SK-N-SH treated with all-trans-retinoic acid at 6 μM for 48 hours (cell line): Measurements from ENCODE around the gene SIK3.

Experiments
- ATAC-seq: fragments of 200-7000 bp; cut with Tn5 transposase; 3 replicates; pipeline ENCODE4 v1.9.1; 2020; ENCODE audit warnings: mild to moderate bottlenecking, moderate library complexity
- ARNTL ChIP-seq: fragments of 450-650 bp; formaldehyde crosslinking; IDR thresholded peaks from 2 replicates; pipeline ENCODE4 v1.5.0; 2020; ENCODE audit warnings: low read depth, mild to moderate bottlenecking, moderate library complexity, borderline replicate concordance
- BACH2 ChIP-seq: fragments of 250-450 bp; sonication (Bioruptor Pico); IDR thresholded peaks from 2 replicates; pipeline ENCODE4 v1.9.0; 2021; ENCODE audit warnings: mild to moderate bottlenecking, borderline replicate concordance
- CSDC2 ChIP-seq: fragments of 250-450 bp; sonication (Bioruptor Pico); IDR thresholded peaks from 2 replicates; pipeline ENCODE4 v1.5.0; 2020; ENCODE audit warnings: mild to moderate bottlenecking, moderate library complexity
- ESRRG ChIP-seq: fragments of 250-450 bp; sonication (Bioruptor Pico); IDR thresholded peaks from 2 replicates; pipeline ENCODE4 v1.6.1; 2021; ENCODE audit warnings: mild to moderate bottlenecking
- GLIS3 ChIP-seq: fragments of 250-450 bp; sonication (Bioruptor Pico); IDR thresholded peaks from 2 replicates; pipeline ENCODE4 v1.5.0; 2020; ENCODE audit warnings: mild to moderate bottlenecking, moderate library complexity
- ISL1 ChIP-seq: fragments of 250-450 bp; sonication (Bioruptor Pico); IDR thresholded peaks from 2 replicates; pipeline ENCODE4 v2.1.2; 2022; ENCODE audit warnings: mild to moderate bottlenecking, moderate library complexity
- PPARA ChIP-seq: fragments of 250-450 bp; sonication (Bioruptor Pico); IDR thresholded peaks from 2 replicates; pipeline ENCODE4 v1.5.0; 2020; ENCODE audit warnings: mild to moderate bottlenecking, borderline replicate concordance
- RARB ChIP-seq: fragments of 250-450 bp; sonication (Bioruptor Pico); IDR thresholded peaks from 2 replicates; pipeline ENCODE4 v1.8.0; 2021; ENCODE audit warnings: mild to moderate bottlenecking, moderate library complexity
- SNAI2 ChIP-seq: fragments of 250-450 bp; sonication (Bioruptor Pico); IDR thresholded peaks from 2 replicates; pipeline ENCODE4 v1.5.0; 2020; ENCODE audit warnings: mild to moderate bottlenecking, moderate library complexity
- TCF4 ChIP-seq: fragments of 250-450 bp; sonication (Bioruptor Pico); IDR thresholded peaks from 2 replicates; pipeline ENCODE4 v1.8.0; 2021; ENCODE audit warnings: mild to moderate bottlenecking, moderate library complexity, borderline replicate concordance
- TOX ChIP-seq: fragments of 250-450 bp; sonication (Bioruptor Pico); IDR thresholded peaks from 2 replicates; pipeline ENCODE4 v1.8.0; 2021; ENCODE audit warnings: mild to moderate bottlenecking, moderate library complexity, borderline replicate concordance
- ZC3H10 ChIP-seq: fragments of 250-450 bp; sonication (Bioruptor Pico); IDR thresholded peaks from 2 replicates; pipeline ENCODE4 v1.5.1; 2021; ENCODE audit warnings: mild to moderate bottlenecking, moderate library complexity
- ZFP3 ChIP-seq: fragments of 250-450 bp; sonication (Bioruptor Pico); IDR thresholded peaks from 2 replicates; pipeline ENCODE4 v1.5.0; 2020; ENCODE audit warnings: mild to moderate bottlenecking, moderate library complexity
- ZFP30 ChIP-seq: fragments of 450-650 bp; formaldehyde crosslinking; IDR thresholded peaks from 2 replicates; pipeline ENCODE4 v1.5.0; 2022; ENCODE audit warnings: mild to moderate bottlenecking, moderate library complexity
- ZNF565 ChIP-seq: fragments of 450-650 bp; formaldehyde crosslinking; conservative IDR thresholded peaks from 2 replicates; pipeline ENCODE4 v1.5.0; 2020; ENCODE audit warnings: low read depth, mild to moderate bottlenecking, moderate library complexity
- ZNF70 ChIP-seq: fragments of 450-650 bp; formaldehyde crosslinking; IDR thresholded peaks from 2 replicates; pipeline ENCODE4 v1.5.0; 2020; ENCODE audit warnings: mild to moderate bottlenecking, moderate library complexity
- ZNF8 ChIP-seq: fragments of 450-650 bp; formaldehyde crosslinking; IDR thresholded peaks from 2 replicates; pipeline ENCODE4 v1.5.0; 2020; ENCODE audit warnings: mild to moderate bottlenecking, moderate library complexity
- TF ChIP-seq, protein P1 (sequence below): fragments of 250-450 bp; sonication (Bioruptor Pico); IDR thresholded peaks from 2 replicates; pipeline ENCODE4 v1.5.1; 2021; ENCODE audit warnings: mild to moderate bottlenecking, moderate library complexity
- TF ChIP-seq, protein P2 (sequence below): fragments of 250-450 bp; sonication (Bioruptor Pico); IDR thresholded peaks from 2 replicates; pipeline ENCODE4 v1.8.0; 2020; ENCODE audit warnings: mild to moderate bottlenecking, moderate library complexity, borderline replicate concordance
- TF ChIP-seq, protein P3 (sequence below): fragments of 250-450 bp; sonication (Bioruptor Pico); IDR thresholded peaks from 2 replicates; pipeline ENCODE4 v1.5.1; 2020; ENCODE audit warnings: low read depth, mild to moderate bottlenecking, moderate library complexity
- TF ChIP-seq, protein P4 (sequence below): fragments of 250-450 bp; sonication (Bioruptor Pico); IDR thresholded peaks from 2 replicates; pipeline ENCODE4 v1.5.0; 2020; ENCODE audit warnings: mild to moderate bottlenecking, moderate library complexity
- TF ChIP-seq, protein P5 (sequence below): fragments of 250-450 bp; sonication (Bioruptor Pico); IDR thresholded peaks from 2 replicates; pipeline ENCODE4 v1.8.0; 2021; ENCODE audit warnings: low read depth, mild to moderate bottlenecking, moderate library complexity, borderline replicate concordance

Gene SIK3

DNA sequence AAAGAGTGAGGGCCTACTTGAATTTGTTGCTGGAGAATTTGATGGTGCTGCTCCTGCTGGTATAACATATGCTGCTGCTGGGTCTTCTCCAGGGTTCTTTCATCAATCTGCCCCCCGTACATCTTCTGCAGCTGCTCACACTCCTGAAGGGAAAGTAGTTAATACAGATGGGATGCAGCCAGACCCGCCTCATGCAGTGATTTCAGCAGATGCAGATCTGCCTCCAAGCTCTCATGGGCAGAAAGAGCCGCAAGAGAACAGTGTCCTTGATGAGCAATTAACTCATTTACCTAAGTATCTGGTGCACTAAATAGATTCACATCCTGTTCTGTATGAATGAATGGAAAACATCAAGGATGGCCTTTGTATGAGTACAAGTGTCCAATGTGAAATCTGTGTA, 236.0 kb downstream of the SIK3 start:
- TF ChIP-seq ZC3H10, result no peak
- TF ChIP-seq CSDC2, result no peak
- TF ChIP-seq, protein P1, sequence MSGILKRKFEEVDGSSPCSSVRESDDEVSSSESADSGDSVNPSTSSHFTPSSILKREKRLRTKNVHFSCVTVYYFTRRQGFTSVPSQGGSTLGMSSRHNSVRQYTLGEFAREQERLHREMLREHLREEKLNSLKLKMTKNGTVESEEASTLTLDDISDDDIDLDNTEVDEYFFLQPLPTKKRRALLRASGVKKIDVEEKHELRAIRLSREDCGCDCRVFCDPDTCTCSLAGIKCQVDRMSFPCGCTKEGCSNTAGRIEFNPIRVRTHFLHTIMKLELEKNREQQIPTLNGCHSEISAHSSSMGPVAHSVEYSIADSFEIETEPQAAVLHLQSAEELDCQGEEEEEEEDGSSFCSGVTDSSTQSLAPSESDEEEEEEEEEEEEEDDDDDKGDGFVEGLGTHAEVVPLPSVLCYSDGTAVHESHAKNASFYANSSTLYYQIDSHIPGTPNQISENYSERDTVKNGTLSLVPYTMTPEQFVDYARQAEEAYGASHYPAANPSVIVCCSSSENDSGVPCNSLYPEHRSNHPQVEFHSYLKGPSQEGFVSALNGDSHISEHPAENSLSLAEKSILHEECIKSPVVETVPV (CRISPR knock-in tag), result no peak
- no peak for TF ChIP-seq TCF4 (CRISPR knock-in tag)
- TF ChIP-seq ESRRG, result no peak
- no peak for TF ChIP-seq ARNTL
- TF ChIP-seq TOX (CRISPR knock-in tag), result no peak
- TF ChIP-seq, protein P2, sequence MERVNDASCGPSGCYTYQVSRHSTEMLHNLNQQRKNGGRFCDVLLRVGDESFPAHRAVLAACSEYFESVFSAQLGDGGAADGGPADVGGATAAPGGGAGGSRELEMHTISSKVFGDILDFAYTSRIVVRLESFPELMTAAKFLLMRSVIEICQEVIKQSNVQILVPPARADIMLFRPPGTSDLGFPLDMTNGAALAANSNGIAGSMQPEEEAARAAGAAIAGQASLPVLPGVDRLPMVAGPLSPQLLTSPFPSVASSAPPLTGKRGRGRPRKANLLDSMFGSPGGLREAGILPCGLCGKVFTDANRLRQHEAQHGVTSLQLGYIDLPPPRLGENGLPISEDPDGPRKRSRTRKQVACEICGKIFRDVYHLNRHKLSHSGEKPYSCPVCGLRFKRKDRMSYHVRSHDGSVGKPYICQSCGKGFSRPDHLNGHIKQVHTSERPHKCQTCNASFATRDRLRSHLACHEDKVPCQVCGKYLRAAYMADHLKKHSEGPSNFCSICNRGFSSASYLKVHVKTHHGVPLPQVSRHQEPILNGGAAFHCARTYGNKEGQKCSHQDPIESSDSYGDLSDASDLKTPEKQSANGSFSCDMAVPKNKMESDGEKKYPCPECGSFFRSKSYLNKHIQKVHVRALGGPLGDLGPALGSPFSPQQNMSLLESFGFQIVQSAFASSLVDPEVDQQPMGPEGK (CRISPR knock-in tag), result no peak
- no peak for TF ChIP-seq PPARA (CRISPR knock-in tag)
- TF ChIP-seq ZNF565 (CRISPR knock-in tag), result no peak
- no peak for TF ChIP-seq BACH2 (CRISPR knock-in tag)
- TF ChIP-seq, protein P3, sequence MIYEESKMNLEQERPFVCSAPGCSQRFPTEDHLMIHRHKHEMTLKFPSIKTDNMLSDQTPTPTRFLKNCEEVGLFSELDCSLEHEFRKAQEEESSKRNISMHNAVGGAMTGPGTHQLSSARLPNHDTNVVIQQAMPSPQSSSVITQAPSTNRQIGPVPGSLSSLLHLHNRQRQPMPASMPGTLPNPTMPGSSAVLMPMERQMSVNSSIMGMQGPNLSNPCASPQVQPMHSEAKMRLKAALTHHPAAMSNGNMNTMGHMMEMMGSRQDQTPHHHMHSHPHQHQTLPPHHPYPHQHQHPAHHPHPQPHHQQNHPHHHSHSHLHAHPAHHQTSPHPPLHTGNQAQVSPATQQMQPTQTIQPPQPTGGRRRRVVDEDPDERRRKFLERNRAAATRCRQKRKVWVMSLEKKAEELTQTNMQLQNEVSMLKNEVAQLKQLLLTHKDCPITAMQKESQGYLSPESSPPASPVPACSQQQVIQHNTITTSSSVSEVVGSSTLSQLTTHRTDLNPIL (CRISPR knock-in tag), result no peak
- TF ChIP-seq ISL1 (CRISPR knock-in tag), result no peak
- TF ChIP-seq RARB (CRISPR knock-in tag), result no peak
- TF ChIP-seq, protein P4, sequence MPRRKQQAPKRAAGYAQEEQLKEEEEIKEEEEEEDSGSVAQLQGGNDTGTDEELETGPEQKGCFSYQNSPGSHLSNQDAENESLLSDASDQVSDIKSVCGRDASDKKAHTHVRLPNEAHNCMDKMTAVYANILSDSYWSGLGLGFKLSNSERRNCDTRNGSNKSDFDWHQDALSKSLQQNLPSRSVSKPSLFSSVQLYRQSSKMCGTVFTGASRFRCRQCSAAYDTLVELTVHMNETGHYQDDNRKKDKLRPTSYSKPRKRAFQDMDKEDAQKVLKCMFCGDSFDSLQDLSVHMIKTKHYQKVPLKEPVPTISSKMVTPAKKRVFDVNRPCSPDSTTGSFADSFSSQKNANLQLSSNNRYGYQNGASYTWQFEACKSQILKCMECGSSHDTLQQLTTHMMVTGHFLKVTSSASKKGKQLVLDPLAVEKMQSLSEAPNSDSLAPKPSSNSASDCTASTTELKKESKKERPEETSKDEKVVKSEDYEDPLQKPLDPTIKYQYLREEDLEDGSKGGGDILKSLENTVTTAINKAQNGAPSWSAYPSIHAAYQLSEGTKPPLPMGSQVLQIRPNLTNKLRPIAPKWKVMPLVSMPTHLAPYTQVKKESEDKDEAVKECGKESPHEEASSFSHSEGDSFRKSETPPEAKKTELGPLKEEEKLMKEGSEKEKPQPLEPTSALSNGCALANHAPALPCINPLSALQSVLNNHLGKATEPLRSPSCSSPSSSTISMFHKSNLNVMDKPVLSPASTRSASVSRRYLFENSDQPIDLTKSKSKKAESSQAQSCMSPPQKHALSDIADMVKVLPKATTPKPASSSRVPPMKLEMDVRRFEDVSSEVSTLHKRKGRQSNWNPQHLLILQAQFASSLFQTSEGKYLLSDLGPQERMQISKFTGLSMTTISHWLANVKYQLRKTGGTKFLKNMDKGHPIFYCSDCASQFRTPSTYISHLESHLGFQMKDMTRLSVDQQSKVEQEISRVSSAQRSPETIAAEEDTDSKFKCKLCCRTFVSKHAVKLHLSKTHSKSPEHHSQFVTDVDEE (CRISPR knock-in tag), result no peak
- TF ChIP-seq ZNF70 (CRISPR knock-in tag), result no peak
- ATAC-seq, result no peak; the same call in 2 of the 3 replicates

DNA sequence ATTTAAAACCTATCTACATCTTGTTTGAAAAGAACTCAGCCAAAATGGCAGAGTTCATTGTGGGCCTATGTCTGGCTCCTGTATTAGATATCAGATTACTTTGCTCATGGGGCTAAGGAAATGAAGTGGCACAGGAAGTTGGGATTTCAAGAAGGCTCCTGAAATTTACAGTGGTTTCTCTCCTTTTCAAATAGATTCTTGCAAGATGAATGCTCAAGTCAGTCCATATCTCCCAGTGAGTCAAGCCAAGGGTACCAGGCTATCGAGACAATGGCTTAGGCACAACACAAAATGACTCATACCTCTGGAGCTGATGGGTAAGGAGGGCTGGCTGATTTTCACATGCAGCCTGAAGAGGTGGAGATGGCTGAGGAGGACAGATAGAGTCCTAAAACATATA, 236.7 kb downstream of the SIK3 start:
- ATAC-seq, result peak; percentile 58
- TF ChIP-seq TOX (CRISPR knock-in tag), result no peak

DNA sequence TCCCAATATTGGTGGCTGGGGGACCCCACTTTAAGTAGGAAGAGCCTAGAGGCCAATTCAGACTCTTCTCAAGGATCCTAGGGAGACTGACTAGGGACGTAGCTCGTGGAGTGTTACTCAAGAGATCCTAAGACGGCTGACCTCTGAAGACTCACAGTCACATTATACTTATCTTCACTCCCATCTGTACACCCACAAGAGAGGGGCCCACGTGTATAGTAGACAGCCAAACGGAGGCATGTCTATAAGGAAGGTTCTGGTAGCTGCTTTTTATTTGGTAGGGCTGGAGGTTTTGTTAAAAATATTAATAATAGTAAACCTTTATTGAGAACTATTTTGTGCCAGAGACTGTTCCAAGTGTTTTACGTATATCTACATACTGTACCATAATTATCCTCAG, 237.9 kb downstream of the SIK3 start:
- ATAC-seq, result no peak
- TF ChIP-seq ZNF8 (no peak), PPARA (CRISPR knock-in tag) (no peak), ZFP30 (no peak), ISL1 (CRISPR knock-in tag) (no peak), ESRRG (no peak), ZNF70 (CRISPR knock-in tag) (no peak), ZFP3 (no peak), SNAI2 (CRISPR knock-in tag) (no peak), TOX (CRISPR knock-in tag) (no peak), ARNTL (no peak), ZC3H10 (no peak), GLIS3 (CRISPR knock-in tag) (no peak), RARB (CRISPR knock-in tag) (no peak), BACH2 (CRISPR knock-in tag) (no peak), TCF4 (CRISPR knock-in tag) (no peak)
- TF ChIP-seq, protein P5, sequence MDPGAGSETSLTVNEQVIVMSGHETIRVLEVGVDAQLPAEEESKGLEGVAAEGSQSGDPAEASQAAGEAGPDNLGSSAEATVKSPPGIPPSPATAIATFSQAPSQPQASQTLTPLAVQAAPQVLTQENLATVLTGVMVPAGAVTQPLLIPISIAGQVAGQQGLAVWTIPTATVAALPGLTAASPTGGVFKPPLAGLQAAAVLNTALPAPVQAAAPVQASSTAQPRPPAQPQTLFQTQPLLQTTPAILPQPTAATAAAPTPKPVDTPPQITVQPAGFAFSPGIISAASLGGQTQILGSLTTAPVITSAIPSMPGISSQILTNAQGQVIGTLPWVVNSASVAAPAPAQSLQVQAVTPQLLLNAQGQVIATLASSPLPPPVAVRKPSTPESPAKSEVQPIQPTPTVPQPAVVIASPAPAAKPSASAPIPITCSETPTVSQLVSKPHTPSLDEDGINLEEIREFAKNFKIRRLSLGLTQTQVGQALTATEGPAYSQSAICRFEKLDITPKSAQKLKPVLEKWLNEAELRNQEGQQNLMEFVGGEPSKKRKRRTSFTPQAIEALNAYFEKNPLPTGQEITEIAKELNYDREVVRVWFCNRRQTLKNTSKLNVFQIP (CRISPR knock-in tag), result no peak
- TF ChIP-seq, protein P1 (CRISPR knock-in tag), result no peak
- TF ChIP-seq, protein P3 (CRISPR knock-in tag), result no peak
- TF ChIP-seq, protein P2 (CRISPR knock-in tag), result no peak
